Mucosa of stomach (tissue), 1 donor: Measurements from ENCODE around the gene ROM1.
"Not testable (repeated sequence)": the region's sequence is repeated elsewhere in the genome, so short reads cannot be mapped to it uniquely, and the experiment has no call there.

Experiments used
- H3K27me3 ChIP-seq: one replicate; pipeline ENCODE4 v1.7.0; 2013; ENCODE audit warnings: mild to moderate bottlenecking, low read length; ENCODE audit not compliant: control insufficient read depth, insufficient read depth
- H3K36me3 ChIP-seq: one replicate; pipeline ENCODE4 v1.7.0; 2013; ENCODE audit warnings: low read length; ENCODE audit not compliant: control insufficient read depth, insufficient read depth
- H3K4me1 ChIP-seq: one replicate; pipeline ENCODE4 v1.7.0; 2013; ENCODE audit warnings: mild to moderate bottlenecking, low read length; ENCODE audit not compliant: control insufficient read depth, insufficient read depth
- H3K4me3 ChIP-seq: one replicate; pipeline ENCODE4 v1.7.0; 2013; ENCODE audit warnings: low read length
- H3K9ac ChIP-seq: one replicate; pipeline ENCODE4 v1.7.0; 2013; ENCODE audit warnings: mild to moderate bottlenecking, low read length, moderate library complexity
- H3K9me3 ChIP-seq: one replicate; pipeline ENCODE4 v1.7.0; 2013; ENCODE audit warnings: mild to moderate bottlenecking, low read length, moderate library complexity; ENCODE audit not compliant: control insufficient read depth
- donor health status: Pancreatic carcinoma.

The ROM1 gene

GRCh38 chr11:62616957-62617356, 3.9 kb downstream of the ROM1 start:
- H3K36me3 ChIP-seq, H3K27me3 ChIP-seq, H3K4me3 ChIP-seq, H3K9ac ChIP-seq, H3K9me3 ChIP-seq: not testable (repeated sequence)
- peaks cover 19% of the 10 kb centered on the region for H3K4me1 ChIP-seq

GRCh38 chr11:62621027-62621566, 8.0 kb downstream of the ROM1 start:
- H3K4me3 ChIP-seq: peak overlapping the region; percentile 39
- no peaks in the 10 kb centered on the region for H3K27me3 ChIP-seq
- H3K36me3 ChIP-seq: peaks cover 12% of the 10 kb centered on the region
- no peaks in the 10 kb centered on the region for H3K9me3 ChIP-seq
- peaks cover 6% of the 10 kb centered on the region for H3K4me1 ChIP-seq
- H3K9ac ChIP-seq: peak overlapping the region; percentile 75

- H3K4me3 ChIP-seq: peak within 1 kb of the TSS; percentile 39
- H3K36me3 ChIP-seq: peaks cover 18% of the 10 kb centered on the region
- peaks cover 6% of the 10 kb centered on the region for H3K4me1 ChIP-seq
- H3K27me3 ChIP-seq: no peaks in the 10 kb centered on the region
- H3K9me3 ChIP-seq: no peaks in the 10 kb centered on the region
- H3K9ac ChIP-seq: peak within 1 kb of the TSS; percentile 75
These were observed 8.8 kb downstream of the ROM1 start, which contains the start of gene B3GAT3 for GRCh38 chr11:62621567-62622470. TSS of gene B3GAT3 (minus strand) at chr11:62621986. CDS start at chr11:62621947, 39 bp downstream.

- H3K9ac ChIP-seq: peak overlapping the region; percentile 33
- H3K36me3 ChIP-seq: peaks cover 18% of the 10 kb centered on the region
- H3K4me3 ChIP-seq: no peak overlapping the region
- no peaks in the 10 kb centered on the region for H3K9me3 ChIP-seq
- H3K27me3 ChIP-seq: no peaks in the 10 kb centered on the region
- H3K4me1 ChIP-seq: peaks cover 6% of the 10 kb centered on the region
These were observed 9.5 kb downstream of the ROM1 start for GRCh38 chr11:62622476-62623089.

- Histone ChIP-seq H3K36me3 (peaks cover 43% of the 10 kb centered on the region), H3K4me3 (no peak overlapping the region), H3K9me3 (no peaks in the 10 kb centered on the region), H3K4me1 (peaks cover 3% of the 10 kb centered on the region), H3K27me3 (no peaks in the 10 kb centered on the region), H3K9ac (no peak overlapping the region)
These were observed 14.7 kb downstream of the ROM1 start for GRCh38 chr11:62627713-62628112.

- Histone ChIP-seq H3K4me3 (no peak overlapping the region), H3K36me3 (peaks cover 44% of the 10 kb centered on the region), H3K27me3 (no peaks in the 10 kb centered on the region), H3K4me1 (peaks cover 14% of the 10 kb centered on the region), H3K9me3 (no peaks in the 10 kb centered on the region), H3K9ac (no peak overlapping the region)
These were observed 19.4 kb downstream of the ROM1 start for GRCh38 chr11:62632492-62632891.

- no peak overlapping the region for H3K4me3 ChIP-seq
- H3K9ac ChIP-seq: no peak overlapping the region
- peaks cover 13% of the 10 kb centered on the region for H3K4me1 ChIP-seq
- H3K9me3 ChIP-seq: no peaks in the 10 kb centered on the region
- H3K36me3 ChIP-seq: peaks cover 14% of the 10 kb centered on the region
- H3K27me3 ChIP-seq: no peaks in the 10 kb centered on the region
These were observed 31.2 kb downstream of the ROM1 start for GRCh38 chr11:62644220-62644619.

- no peaks in the 10 kb centered on the region for H3K9me3 ChIP-seq
These were observed 32.6 kb downstream of the ROM1 start for GRCh38 chr11:62645671-62645945.

GRCh38 chr11:62645946-62646824, 33.1 kb downstream of the ROM1 start, which contains the start of gene GANAB:
TSS of gene GANAB (minus strand) at chr11:62646613. CDS start at chr11:62646599, 14 bp downstream.
- peak within 1 kb of the TSS; percentile 60 for H3K4me3 ChIP-seq
- peaks cover 17% of the 10 kb centered on the region for H3K36me3 ChIP-seq
- no peaks in the 10 kb centered on the region for H3K9me3 ChIP-seq
- peaks cover 13% of the 10 kb centered on the region for H3K4me1 ChIP-seq
- no peaks in the 10 kb centered on the region for H3K27me3 ChIP-seq
- peak within 1 kb of the TSS; percentile 69 for H3K9ac ChIP-seq

More at GRCh38 chr11:62645671-62645945, 32.6 kb downstream of the ROM1 start:
- Histone ChIP-seq H3K4me1 (peaks cover 13% of the 10 kb centered on the region), H3K4me3 (peak overlapping the region; percentile 60), H3K36me3 (peaks cover 17% of the 10 kb centered on the region), H3K27me3 (no peaks in the 10 kb centered on the region), H3K9ac (peak overlapping the region; percentile 69)

- H3K36me3 ChIP-seq: peaks cover 17% of the 10 kb centered on the region
- peak overlapping the region; percentile 22 for H3K9ac ChIP-seq
- no peak overlapping the region for H3K4me3 ChIP-seq
- no peaks in the 10 kb centered on the region for H3K9me3 ChIP-seq
- peaks cover 21% of the 10 kb centered on the region for H3K4me1 ChIP-seq
- H3K27me3 ChIP-seq: no peaks in the 10 kb centered on the region
These were observed 34.0 kb downstream of the ROM1 start for GRCh38 chr11:62646825-62647608.

GRCh38 chr11:62647609-62648005, 34.5 kb downstream of the ROM1 start:
- Histone ChIP-seq H3K4me1 (peaks cover 25% of the 10 kb centered on the region), H3K4me3 (no peak overlapping the region), H3K9ac (no peak overlapping the region), H3K27me3 (no peaks in the 10 kb centered on the region), H3K36me3 (peaks cover 17% of the 10 kb centered on the region), H3K9me3 (no peaks in the 10 kb centered on the region)
